Peyer's patch (tissue), 4 donors: ENCODE results near the gene SUPT5H. TPM values are rescaled to one million over a fixed set of nuclear protein-coding genes. Genes with fewer than 3 reads are reported as not detected.

Experiments
- DNase-seq, 3 donors: peaks; one replicate each; pipeline ENCODE4 v3.0.0-alpha.2; 2017 to 2019
- H3K27ac ChIP-seq, 4 donors: fragments of 200-600 bp; sonication (generic); one replicate each; pipeline ENCODE4 v1.5.1; 2016 to 2019
- H3K27me3 ChIP-seq, 2 donors: fragments of 200-600 bp; sonication (generic); one replicate each; pipeline ENCODE4 v1.5.1; 2019
- H3K36me3 ChIP-seq, 3 donors: fragments of 200-600 bp; sonication (generic); one replicate each; pipeline ENCODE4 v1.5.1; 2016 to 2019
- H3K4me1 ChIP-seq, 4 donors: fragments of 200-600 bp; sonication (generic); one replicate each; pipeline ENCODE4 v1.5.1; 2016 to 2019
- H3K4me3 ChIP-seq, 4 donors: fragments of 200-600 bp; sonication (generic); 1 replicate in 3 of 4; 2 replicates in 1 of 4; pipeline ENCODE4 v1.5.1; 2016 to 2019; ENCODE audit warnings: mild to moderate bottlenecking in 1 of 4
- H3K9me3 ChIP-seq, 4 donors: fragments of 200-600 bp; sonication (generic); one replicate each; pipeline ENCODE4 v1.5.1; 2016 to 2019; ENCODE audit warnings: mild to moderate bottlenecking in 1 of 4
- CTCF ChIP-seq, 6 experiments: fragments of 450-650 bp in 4 of 6; fragments of 200-600 bp in 2 of 6; sonication (generic) in 1 of 6; IDR thresholded peaks; one replicate each; pipeline ENCODE4 v1.5.1; 2017 to 2019; ENCODE audit warnings: antibody characterized with exemption in 6 of 6, mild to moderate bottlenecking in 3 of 6, moderate library complexity in 1 of 6
- POLR2A ChIP-seq, 2 donors: fragments of 450-650 bp; IDR thresholded peaks; one replicate each; pipeline ENCODE4 v1.5.1; 2017; ENCODE audit warnings: antibody characterized with exemption in 2 of 2, mild to moderate bottlenecking in 2 of 2, moderate library complexity in 2 of 2
- total RNA-seq, 4 donors: library from RNA; depleted of rRNA; stranded (reverse); fragments of >200 nt; gene quantifications; one replicate each; pipeline ENCODE4 v1.1.0, GENCODE V29; 2016

SUPT5H gene
- total RNA-seq, 4 donors from 2014 or later = 98.4 to 173 (median 160) TPM

DNA sequence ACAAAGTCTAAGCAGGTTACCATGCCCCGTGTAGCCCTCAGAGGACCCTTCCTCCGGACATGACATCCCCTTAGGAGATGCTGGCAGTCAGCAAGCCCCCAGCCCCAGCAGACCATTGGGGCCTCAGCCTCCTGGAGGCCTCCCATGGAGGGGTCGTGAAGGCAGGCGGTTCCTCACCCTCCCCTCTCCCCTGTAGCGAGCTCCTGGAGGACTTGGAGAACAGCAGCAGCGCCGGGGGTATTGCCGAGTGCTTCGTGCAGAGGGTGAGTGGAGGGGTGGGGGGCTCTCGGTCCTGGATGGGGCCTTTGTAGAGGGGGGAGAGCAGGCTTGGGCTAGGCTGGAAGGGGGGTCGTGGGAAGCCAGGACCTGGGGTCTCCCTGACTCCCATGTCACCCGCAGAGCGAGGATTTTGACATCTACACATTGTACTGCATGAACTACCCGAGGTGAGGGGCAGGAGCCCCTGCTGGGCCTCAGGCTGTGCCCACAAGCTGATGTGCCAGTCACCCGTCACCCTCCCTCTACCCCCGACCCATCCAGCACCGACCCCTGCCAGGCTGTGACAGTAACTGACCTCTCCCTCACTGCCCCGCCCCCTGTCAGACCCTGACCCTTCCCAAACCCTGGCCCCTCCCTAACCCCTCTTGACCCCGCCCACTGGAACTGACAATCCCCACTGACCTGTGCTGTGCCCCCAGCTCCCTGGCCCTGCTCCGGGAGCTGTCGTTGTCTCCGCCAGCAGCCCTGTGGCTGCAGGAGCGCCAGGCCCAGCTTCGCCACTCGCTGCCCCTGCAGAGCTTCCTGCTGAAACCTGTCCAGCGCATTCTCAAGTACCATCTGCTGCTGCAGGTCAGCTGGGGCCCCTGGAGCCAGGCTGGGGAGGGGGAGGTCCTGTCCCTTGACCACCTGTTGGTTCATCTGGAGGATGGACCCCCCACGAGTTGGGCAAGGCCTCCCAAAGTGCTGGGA, 28.9 kb upstream of the SUPT5H start:
- Histone ChIP-seq H3K9me3 (no peaks in the 10 kb centered on the region), H3K27me3 (no peaks in the 10 kb centered on the region), H3K4me1 (peaks cover 0 to 35% (median 6%) of the 10 kb centered on the region in 4 donors), H3K27ac (no peak overlapping the region), H3K36me3 (peaks cover 0 to 13% (median 0%) of the 10 kb centered on the region in 3 donors), H3K4me3 (no peak overlapping the region)
- TF ChIP-seq POLR2A (IDR thresholded peaks at IDR 0.05) (no peak), CTCF (IDR thresholded peaks at IDR 0.05) (no peak)
- no peak for DNase-seq

GRCh38 chr19:39417463-39418181, 27.8 kb upstream of the SUPT5H start:
- no peak for TF ChIP-seq POLR2A (IDR thresholded peaks at IDR 0.05)
- no peak for TF ChIP-seq CTCF (IDR thresholded peaks at IDR 0.05)
- Histone ChIP-seq H3K27me3 (no peaks in the 10 kb centered on the region), H3K36me3 (peaks cover 0 to 13% (median 0%) of the 10 kb centered on the region in 3 donors), H3K9me3 (no peaks in the 10 kb centered on the region), H3K27ac (no peak overlapping the region), H3K4me3 (no peak overlapping the region), H3K4me1 (peaks cover 0 to 33% (median 2%) of the 10 kb centered on the region in 4 donors)
- no peak for DNase-seq

GRCh38 chr19:39419003-39419402, 26.4 kb upstream of the SUPT5H start:
- Histone ChIP-seq H3K27me3 (no peaks in the 10 kb centered on the region), H3K4me3 (no peak overlapping the region), H3K27ac (no peak overlapping the region), H3K36me3 (peaks cover 0 to 13% (median 0%) of the 10 kb centered on the region in 3 donors), H3K9me3 (no peaks in the 10 kb centered on the region), H3K4me1 (peaks cover 0 to 23% (median under 1%) of the 10 kb centered on the region in 4 donors)
- TF ChIP-seq POLR2A (IDR thresholded peaks at IDR 0.05) = no peak
- no peak for DNase-seq

GRCh38 chr19:39420769-39421168, 24.6 kb upstream of the SUPT5H start:
- no peak overlapping the region for H3K4me3 ChIP-seq
- H3K27me3 ChIP-seq = no peaks in the 10 kb centered on the region
- TF ChIP-seq POLR2A (IDR thresholded peaks at IDR 0.05) (no peak), CTCF (IDR thresholded peaks at IDR 0.05) (no peak)
- no peak for DNase-seq
- no peak overlapping the region for H3K27ac ChIP-seq
- H3K36me3 ChIP-seq = peaks cover 0 to 13% (median 0%) of the 10 kb centered on the region in 3 donors
- H3K4me1 ChIP-seq = peaks cover 0 to 7% (median 0%) of the 10 kb centered on the region in 4 donors
- H3K9me3 ChIP-seq = no peaks in the 10 kb centered on the region

GRCh38 chr19:39422020-39422419, 23.4 kb upstream of the SUPT5H start:
- Histone ChIP-seq H3K36me3 (peaks cover 0 to 13% (median 0%) of the 10 kb centered on the region in 3 donors), H3K4me1 (no peaks in the 10 kb centered on the region), H3K27ac (no peak overlapping the region), H3K4me3 (no peak overlapping the region), H3K27me3 (no peaks in the 10 kb centered on the region), H3K9me3 (no peaks in the 10 kb centered on the region)
- TF ChIP-seq CTCF (IDR thresholded peaks at IDR 0.05) = no peak
- DNase-seq = no peak
